HG03175 (cell line): ENCODE data around the gene TNIK.
"Not testable (repeated sequence)": the region's sequence is repeated elsewhere in the genome, so short reads cannot be mapped to it uniquely, and the experiment has no call there.

ENCODE experiments used
- ATAC-seq: cut with Tn5 transposase; IDR thresholded peaks from one replicate; pipeline ENCODE4 v1.9.1; 2021; ENCODE audit warnings: mild to moderate bottlenecking, moderate library complexity; ENCODE audit not compliant: unreplicated experiment

Gene TNIK

GRCh38 chr3:171366738-171367137 lies 93.5 kb downstream of the TNIK start:
- not testable (repeated sequence) for ATAC-seq

- no peak for ATAC-seq
Observed at GRCh38 chr3:171366043-171366442, 94.2 kb downstream of the TNIK start.

GRCh38 chr3:171365489-171365888 lies 94.7 kb downstream of the TNIK start:
- ATAC-seq = no peak

- no peak for ATAC-seq
Observed at GRCh38 chr3:171364500-171364899, 95.7 kb downstream of the TNIK start.

GRCh38 chr3:171363202-171363601 lies 97.0 kb downstream of the TNIK start:
- no peak for ATAC-seq

GRCh38 chr3:171362575-171362974 lies 97.6 kb downstream of the TNIK start:
- no peak for ATAC-seq

- ATAC-seq = peak; percentile 57
Observed at GRCh38 chr3:171358881-171359198, 101.4 kb downstream of the TNIK start.

- ATAC-seq = no peak
Observed at GRCh38 chr3:171358181-171358880, 101.9 kb downstream of the TNIK start.

- ATAC-seq = no peak
Observed at GRCh38 chr3:171357721-171358120, 102.5 kb downstream of the TNIK start.

GRCh38 chr3:171356251-171356650 lies 104.0 kb downstream of the TNIK start:
- ATAC-seq = no peak

- no peak for ATAC-seq
Observed at GRCh38 chr3:171354706-171355582, 105.3 kb downstream of the TNIK start.

GRCh38 chr3:171354049-171354705 lies 106.0 kb downstream of the TNIK start:
- no peak for ATAC-seq

- ATAC-seq = no peak
Observed at GRCh38 chr3:171353423-171353822, 106.8 kb downstream of the TNIK start.

- ATAC-seq = no peak
Observed at GRCh38 chr3:171352387-171352935, 107.7 kb downstream of the TNIK start.

- ATAC-seq = no peak
Observed at GRCh38 chr3:171351676-171352075, 108.5 kb downstream of the TNIK start.

- no peak for ATAC-seq
Observed at GRCh38 chr3:171350364-171350763, 109.8 kb downstream of the TNIK start.

GRCh38 chr3:171349392-171349791 lies 110.8 kb downstream of the TNIK start:
- ATAC-seq = no peak

GRCh38 chr3:171348121-171348520 lies 112.1 kb downstream of the TNIK start:
- peak; percentile 13 for ATAC-seq

- ATAC-seq = peak; percentile 57
Observed at GRCh38 chr3:171347301-171348039, 112.7 kb downstream of the TNIK start.

- ATAC-seq = no peak
Observed at GRCh38 chr3:171346582-171347300, 113.5 kb downstream of the TNIK start.
